NT2/D1 (cell line): ENCODE data around the gene SIKE1.

Experiments used
- YY1 ChIP-seq: IDR thresholded peaks from 2 replicates; pipeline ENCODE4 v1.6.1; 2011; ENCODE audit not compliant: insufficient read length, insufficient read depth
- ZNF274 ChIP-seq: IDR thresholded peaks from 2 replicates; pipeline ENCODE4 v1.6.1; 2011; ENCODE audit warnings: mild to moderate bottlenecking, low read depth, low read length

- TF ChIP-seq YY1 = no peak
- no peak for TF ChIP-seq ZNF274
These were observed 22.1 kb downstream of the SIKE1 start for GRCh38 chr1:114758256-114758832.
